Lower leg skin (tissue), 4 donors: ENCODE data around the gene RPL10. TPM values are rescaled to one million over a fixed set of nuclear protein-coding genes. Genes with fewer than 3 reads are reported as not detected.

Source experiments
- DNase-seq, 2 donors: peaks; one replicate each; pipeline ENCODE4 v3.0.0-alpha.2; 2019; ENCODE audit warnings: low spot score in 2 of 2
- H3K4me3 ChIP-seq: fragments of 200-600 bp; sonication (generic); 2 replicates; pipeline ENCODE4 v1.5.1; 2017; ENCODE audit warnings: mild to moderate bottlenecking, low read depth; ENCODE audit not compliant: poor library complexity, severe bottlenecking
- POLR2A ChIP-seq, 2 donors: fragments of 450-650 bp; IDR thresholded peaks; one replicate each; pipeline ENCODE4 v1.6.1; 2016 to 2017; ENCODE audit warnings: antibody characterized with exemption in 2 of 2, mild to moderate bottlenecking in 1 of 2, moderate library complexity in 1 of 2
- WGBS, 2 donors: methylation state at CpG; one replicate each; pipeline ENCODE4 v1.1.5; 2018; 5-methylcytosine and 5-hydroxymethylcytosine counted together
- intact Hi-C: fragments of 100-400 bp; cut with DNase I; formaldehyde crosslinking; loops from one replicate; pipeline ENCODE4 v1.15.0; 2023; ENCODE audit warnings: low total_unique reads
- total RNA-seq, 4 donors: library from RNA; depleted of rRNA; stranded (reverse); fragments of >200 nt; gene quantifications; one replicate each; pipeline ENCODE4 v1.1.0, GENCODE V29; 2016
- TF ChIP-seq, protein P1 (sequence below), 3 donors: fragments of 450-650 bp; IDR thresholded peaks; one replicate each; pipeline ENCODE4 v1.5.1; 2016; ENCODE audit warnings: antibody characterized with exemption in 3 of 3, mild to moderate bottlenecking in 3 of 3, moderate library complexity in 2 of 3

The RPL10 gene
- total RNA-seq, 4 donors from 2014 or later: 3,266 to 8,500 (median 5,564) TPM

DNA sequence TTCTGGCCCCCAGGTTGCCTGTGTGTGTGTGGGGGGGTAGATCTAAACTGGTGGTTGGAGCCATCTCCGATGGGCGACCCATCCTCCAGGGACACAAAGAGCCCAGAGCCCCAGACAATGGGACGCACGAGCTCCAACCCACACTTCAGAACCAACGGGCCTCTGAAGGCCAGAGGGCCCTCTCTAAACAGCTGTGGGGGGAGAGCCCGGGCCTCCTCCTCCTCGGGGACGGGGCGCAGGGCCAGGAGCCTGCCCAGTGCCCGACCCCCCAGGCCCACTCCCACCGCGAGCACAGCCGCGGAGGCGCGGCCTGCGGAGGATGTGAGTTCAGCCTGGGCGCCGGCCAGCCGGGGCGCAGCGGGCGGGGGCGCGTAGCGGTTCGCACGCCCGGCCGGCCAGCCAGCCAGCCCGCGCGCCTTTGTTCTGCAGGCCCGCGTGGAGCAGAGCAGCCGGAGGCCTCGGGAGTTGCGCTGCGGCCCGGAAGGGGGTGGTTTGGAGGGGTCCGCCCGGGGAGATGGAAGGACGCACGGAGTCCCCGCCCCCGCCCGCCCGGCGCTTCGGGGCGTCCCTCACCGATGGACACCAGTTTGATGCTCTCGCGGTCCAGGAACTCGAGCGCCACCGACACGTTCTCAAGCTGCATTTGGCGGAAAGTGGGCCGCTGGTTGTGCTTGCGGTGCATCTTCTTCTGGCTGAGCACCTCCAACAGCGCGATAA lies 27.7 kb upstream of the RPL10 start:
- TF ChIP-seq, protein P1, sequence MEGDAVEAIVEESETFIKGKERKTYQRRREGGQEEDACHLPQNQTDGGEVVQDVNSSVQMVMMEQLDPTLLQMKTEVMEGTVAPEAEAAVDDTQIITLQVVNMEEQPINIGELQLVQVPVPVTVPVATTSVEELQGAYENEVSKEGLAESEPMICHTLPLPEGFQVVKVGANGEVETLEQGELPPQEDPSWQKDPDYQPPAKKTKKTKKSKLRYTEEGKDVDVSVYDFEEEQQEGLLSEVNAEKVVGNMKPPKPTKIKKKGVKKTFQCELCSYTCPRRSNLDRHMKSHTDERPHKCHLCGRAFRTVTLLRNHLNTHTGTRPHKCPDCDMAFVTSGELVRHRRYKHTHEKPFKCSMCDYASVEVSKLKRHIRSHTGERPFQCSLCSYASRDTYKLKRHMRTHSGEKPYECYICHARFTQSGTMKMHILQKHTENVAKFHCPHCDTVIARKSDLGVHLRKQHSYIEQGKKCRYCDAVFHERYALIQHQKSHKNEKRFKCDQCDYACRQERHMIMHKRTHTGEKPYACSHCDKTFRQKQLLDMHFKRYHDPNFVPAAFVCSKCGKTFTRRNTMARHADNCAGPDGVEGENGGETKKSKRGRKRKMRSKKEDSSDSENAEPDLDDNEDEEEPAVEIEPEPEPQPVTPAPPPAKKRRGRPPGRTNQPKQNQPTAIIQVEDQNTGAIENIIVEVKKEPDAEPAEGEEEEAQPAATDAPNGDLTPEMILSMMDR (IDR thresholded peaks at IDR 0.05): no peak
- no peak for TF ChIP-seq POLR2A (IDR thresholded peaks at IDR 0.05)
- no peak for DNase-seq
- H3K4me3 ChIP-seq: peak overlapping the region; percentile 52
- WGBS, 2 donors: 14 to 69% methylated on average over 2 to 42 of the region's 63 CpGs
- intact Hi-C loops: no loop called here

DNA sequence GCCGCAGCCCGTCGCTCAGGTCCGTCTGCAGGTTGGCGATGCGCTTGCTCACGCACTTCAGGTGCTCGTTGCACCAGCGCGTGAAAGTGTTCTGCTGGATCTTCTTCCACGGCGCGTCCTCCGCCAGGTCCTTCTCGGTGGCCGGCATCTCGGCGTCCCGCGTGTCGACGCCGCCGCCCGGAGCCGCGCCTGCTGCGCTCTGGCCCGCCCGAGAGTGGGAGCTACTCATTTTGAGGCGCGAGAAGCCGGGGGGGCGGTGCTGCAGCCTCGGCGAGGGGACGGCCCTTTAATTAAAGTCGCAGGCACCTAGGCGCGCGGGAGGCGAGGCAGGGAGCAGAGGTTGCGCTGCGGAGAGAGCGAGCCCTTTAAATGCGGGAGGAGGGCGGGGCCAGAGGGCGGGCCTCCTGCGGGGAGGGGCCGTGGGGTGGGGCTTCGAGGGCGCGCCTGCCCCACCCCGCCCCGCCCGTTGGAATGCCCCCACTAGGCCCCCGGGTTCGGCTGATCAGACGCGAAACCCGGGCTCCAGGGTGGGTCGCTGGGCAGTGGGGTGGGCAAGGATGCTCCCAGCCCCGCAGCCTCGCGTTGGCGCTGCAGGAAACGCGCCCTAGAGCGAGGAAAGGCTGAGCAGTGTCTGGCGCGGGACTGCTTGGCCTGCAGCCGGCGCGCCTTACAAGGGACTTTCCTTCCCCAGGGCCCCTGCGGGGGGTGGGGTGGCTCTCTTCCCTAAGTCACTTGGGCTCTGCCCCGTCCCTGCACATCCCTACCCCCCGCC lies 27.0 kb upstream of the RPL10 start:
- 0 to 40% methylated on average over 1 to 59 of the region's 77 CpGs for WGBS, 2 donors
- H3K4me3 ChIP-seq: peak overlapping the region; percentile 52
- TF ChIP-seq, protein P1 (IDR thresholded peaks at IDR 0.05): no peak
- TF ChIP-seq POLR2A (IDR thresholded peaks at IDR 0.05): peak in 1 of 2 donors; percentile 83
- DNase-seq: peak; percentile 94 to 98
- intact Hi-C loops: no loop called here

DNA sequence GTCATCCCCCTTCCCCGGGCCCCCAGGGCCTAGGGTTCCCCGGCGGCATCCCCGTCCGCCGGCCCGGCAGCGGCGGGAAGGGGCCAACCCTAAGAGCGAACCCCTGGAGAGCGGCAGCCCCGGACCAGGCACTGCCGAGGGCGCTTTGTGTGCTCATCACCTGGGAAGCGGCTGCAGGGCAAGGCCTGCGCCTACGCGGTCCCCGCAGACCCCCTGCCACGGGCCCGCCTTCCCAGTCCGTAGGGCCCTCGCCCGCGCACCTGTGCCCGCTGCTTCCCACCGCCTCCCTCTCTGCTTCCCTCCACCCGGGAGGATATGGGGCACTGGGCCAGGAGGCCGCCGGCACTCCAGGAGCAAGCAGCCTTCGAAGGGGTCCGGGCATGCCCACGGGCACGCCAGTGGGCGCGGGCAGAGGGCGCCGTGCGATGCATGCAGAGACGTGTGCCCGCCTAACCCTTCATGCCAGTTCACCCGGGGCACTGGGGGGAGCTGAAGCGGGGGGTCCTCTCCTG lies 26.3 kb upstream of the RPL10 start:
- no peak for TF ChIP-seq POLR2A (IDR thresholded peaks at IDR 0.05)
- TF ChIP-seq, protein P1 (IDR thresholded peaks at IDR 0.05): no peak
- intact Hi-C loops: no loop called here
- H3K4me3 ChIP-seq: peak overlapping the region; percentile 17
- WGBS, 2 donors: 0 to 45% methylated on average over 11 to 41 of the region's 43 CpGs
- no peak for DNase-seq

DNA sequence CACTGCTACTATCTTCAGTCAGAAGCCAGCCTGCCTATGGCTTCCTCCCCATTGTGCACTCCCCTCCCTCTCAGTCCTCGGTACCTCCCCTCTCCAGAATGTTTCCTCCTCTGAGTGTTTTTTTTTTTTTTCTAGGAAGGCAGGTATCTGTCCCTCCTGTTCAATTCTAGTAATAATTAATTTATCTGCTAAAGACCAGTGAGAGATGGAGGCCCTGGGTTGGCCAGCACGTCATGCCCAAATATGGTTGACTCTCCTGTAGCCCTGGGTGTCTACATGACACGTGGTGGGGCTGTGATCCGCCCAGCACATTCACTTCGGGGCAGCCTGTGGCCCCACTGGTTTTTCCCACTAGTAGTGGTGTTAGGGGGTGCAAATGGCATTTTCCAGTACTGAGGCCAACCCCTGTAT lies 25.6 kb upstream of the RPL10 start:
- 3 to 32% methylated on average over 5 of the region's 5 CpGs for WGBS, 2 donors
- no peak for TF ChIP-seq POLR2A (IDR thresholded peaks at IDR 0.05)
- TF ChIP-seq, protein P1 (IDR thresholded peaks at IDR 0.05): no peak
- no peak overlapping the region for H3K4me3 ChIP-seq
- intact Hi-C loops: no loop called here
- DNase-seq: no peak

DNA sequence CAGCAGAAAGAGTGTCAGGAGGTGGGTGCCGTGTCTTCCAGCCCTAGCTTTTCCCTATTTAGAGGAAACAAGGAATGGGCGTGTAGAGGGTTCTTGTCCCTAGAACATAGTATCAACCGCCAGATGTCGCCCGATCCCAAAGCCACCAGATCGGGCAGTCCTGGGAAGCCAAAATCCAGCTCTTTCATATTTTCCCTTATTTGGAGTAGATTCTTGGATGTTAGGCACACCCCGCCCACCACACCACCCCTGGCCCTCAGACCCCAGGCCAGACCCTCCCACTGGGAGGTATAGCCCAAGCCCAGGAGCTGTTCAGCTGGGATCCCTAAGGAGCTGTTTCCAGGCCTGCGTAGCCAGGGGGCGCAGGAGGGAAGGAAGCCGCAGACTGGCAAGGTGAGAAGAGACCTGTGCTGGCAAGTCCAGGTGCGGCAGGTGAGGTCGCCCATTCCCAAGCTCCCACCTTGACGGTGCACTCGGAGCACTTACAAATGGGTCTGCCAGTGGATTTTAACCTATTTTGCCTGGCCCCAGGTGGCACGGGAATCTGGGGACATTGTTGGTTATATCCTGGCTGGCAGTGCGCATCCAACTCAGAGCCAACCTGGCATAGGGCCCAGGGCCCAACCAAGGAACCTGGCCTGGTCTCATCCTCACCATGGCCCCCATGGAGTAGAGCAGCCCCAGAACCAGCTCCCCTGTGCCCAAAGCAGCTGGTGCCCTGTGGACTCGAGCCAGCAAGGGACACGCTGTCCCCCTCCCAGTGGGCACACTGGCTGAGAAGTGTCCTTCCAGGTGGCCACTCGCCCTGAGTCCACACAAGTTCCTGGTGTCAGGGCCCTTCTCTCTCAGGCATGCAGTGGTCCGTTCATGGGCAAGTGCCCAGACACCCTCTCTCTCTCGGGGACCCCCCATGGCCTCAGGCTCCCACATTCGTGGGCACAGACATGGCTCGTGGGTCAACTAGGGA lies 24.6 kb upstream of the RPL10 start:
- peak in 1 of 2 donors; percentile 58 for DNase-seq
- TF ChIP-seq, protein P1 (IDR thresholded peaks at IDR 0.05): no peak
- TF ChIP-seq POLR2A (IDR thresholded peaks at IDR 0.05): no peak
- WGBS, 2 donors: 6 to 50% methylated on average over 11 to 21 of the region's 23 CpGs
- no peak overlapping the region for H3K4me3 ChIP-seq
- intact Hi-C loops: no loop called here
